Stimulated activated naive B cell treated with anti-CD40 and anti-IgM and Interleukin-4, amounts not matched to agents 10 μg/mL and 1 μg/mL and 100 μg/mL, for 72 hours (primary cell): ENCODE data around the gene SLC8A1.

Experiments used
- ATAC-seq, 2 donors: fragments of 150-1000 bp; cut with Tn5 transposase; replicated peaks; 2 replicates each; pipeline ENCODE4 v1.10.0; 2021; ENCODE audit warnings: moderate library complexity in 1 of 2
- DNase-seq: peaks from one replicate; pipeline ENCODE4 v3.0.0; 2021
- H3K27ac Mint-ChIP-seq: one replicate; pipeline ENCODE4 v1.8.0; 2022; ENCODE audit warnings: mild to moderate bottlenecking, mixed read lengths
- H3K27me3 Mint-ChIP-seq, 2 donors: one replicate each; pipeline ENCODE4 v1.8.0; 2022; ENCODE audit warnings: mixed read lengths in 2 of 2
- H3K36me3 Mint-ChIP-seq, 2 donors: one replicate each; pipeline ENCODE4 v1.8.0; 2022; ENCODE audit warnings: mixed read lengths in 2 of 2, mild to moderate bottlenecking in 1 of 2
- H3K4me1 Mint-ChIP-seq, 2 donors: one replicate each; pipeline ENCODE4 v1.8.0; 2022; ENCODE audit warnings: mixed read lengths in 2 of 2, mild to moderate bottlenecking in 1 of 2
- H3K4me3 Mint-ChIP-seq, 2 donors: one replicate each; pipeline ENCODE4 v1.8.0; 2022; ENCODE audit warnings: mild to moderate bottlenecking in 2 of 2, mixed read lengths in 2 of 2, moderate library complexity in 1 of 2
- H3K9me3 Mint-ChIP-seq, 2 donors: one replicate each; pipeline ENCODE4 v1.8.0; 2022; ENCODE audit warnings: mixed read lengths in 2 of 2, mild to moderate bottlenecking in 1 of 2

Gene SLC8A1

GRCh38 chr2:40138314-40138713, 313.6 kb downstream of the SLC8A1 start:
- DNase-seq (no peak), ATAC-seq (no peak)
- no peaks in the 10 kb centered on the region for H3K27me3 Mint-ChIP-seq
- H3K36me3 Mint-ChIP-seq: no peaks in the 10 kb centered on the region
- H3K4me3 Mint-ChIP-seq: no peak overlapping the region
- no peak overlapping the region for H3K27ac Mint-ChIP-seq
- no peaks in the 10 kb centered on the region for H3K9me3 Mint-ChIP-seq
- H3K4me1 Mint-ChIP-seq: no peaks in the 10 kb centered on the region

GRCh38 chr2:40131081-40131704, 320.7 kb downstream of the SLC8A1 start:
- H3K4me1 Mint-ChIP-seq: no peaks in the 10 kb centered on the region
- no peaks in the 10 kb centered on the region for H3K36me3 Mint-ChIP-seq
- no peaks in the 10 kb centered on the region for H3K27me3 Mint-ChIP-seq
- no peak overlapping the region for H3K4me3 Mint-ChIP-seq
- H3K27ac Mint-ChIP-seq: no peak overlapping the region
- no peak for ATAC-seq
- no peak for DNase-seq
- H3K9me3 Mint-ChIP-seq: no peaks in the 10 kb centered on the region

GRCh38 chr2:40130251-40130994, 321.5 kb downstream of the SLC8A1 start:
- no peaks in the 10 kb centered on the region for H3K36me3 Mint-ChIP-seq
- no peak overlapping the region for H3K27ac Mint-ChIP-seq
- no peak overlapping the region for H3K4me3 Mint-ChIP-seq
- ATAC-seq (no peak), DNase-seq (no peak)
- H3K27me3 Mint-ChIP-seq: no peaks in the 10 kb centered on the region
- no peaks in the 10 kb centered on the region for H3K9me3 Mint-ChIP-seq
- no peaks in the 10 kb centered on the region for H3K4me1 Mint-ChIP-seq

GRCh38 chr2:40129725-40130124, 322.2 kb downstream of the SLC8A1 start:
- no peaks in the 10 kb centered on the region for H3K9me3 Mint-ChIP-seq
- no peak overlapping the region for H3K27ac Mint-ChIP-seq
- no peak for DNase-seq
- no peaks in the 10 kb centered on the region for H3K36me3 Mint-ChIP-seq
- H3K4me3 Mint-ChIP-seq: no peak overlapping the region
- H3K4me1 Mint-ChIP-seq: no peaks in the 10 kb centered on the region
- ATAC-seq: no peak
- no peaks in the 10 kb centered on the region for H3K27me3 Mint-ChIP-seq

GRCh38 chr2:40128796-40129195, 323.1 kb downstream of the SLC8A1 start:
- Mint-ChIP-seq H3K4me1 (no peaks in the 10 kb centered on the region), H3K4me3 (no peak overlapping the region), H3K27me3 (no peaks in the 10 kb centered on the region), H3K27ac (no peak overlapping the region), H3K9me3 (no peaks in the 10 kb centered on the region), H3K36me3 (no peaks in the 10 kb centered on the region)
- DNase-seq: no peak
- ATAC-seq: no peak

GRCh38 chr2:40127890-40128557, 323.9 kb downstream of the SLC8A1 start:
- Mint-ChIP-seq H3K4me1 (no peaks in the 10 kb centered on the region), H3K27ac (no peak overlapping the region), H3K27me3 (no peaks in the 10 kb centered on the region), H3K4me3 (no peak overlapping the region), H3K9me3 (no peaks in the 10 kb centered on the region), H3K36me3 (no peaks in the 10 kb centered on the region)
- DNase-seq (no peak), ATAC-seq (no peak)

GRCh38 chr2:40127146-40127545, 324.7 kb downstream of the SLC8A1 start:
- H3K36me3 Mint-ChIP-seq: no peaks in the 10 kb centered on the region
- no peaks in the 10 kb centered on the region for H3K27me3 Mint-ChIP-seq
- no peaks in the 10 kb centered on the region for H3K9me3 Mint-ChIP-seq
- DNase-seq: no peak
- no peak for ATAC-seq
- H3K27ac Mint-ChIP-seq: no peak overlapping the region
- no peak overlapping the region for H3K4me3 Mint-ChIP-seq
- H3K4me1 Mint-ChIP-seq: no peaks in the 10 kb centered on the region

- H3K36me3 Mint-ChIP-seq: no peaks in the 10 kb centered on the region
- H3K27me3 Mint-ChIP-seq: no peaks in the 10 kb centered on the region
- DNase-seq (no peak), ATAC-seq (no peak)
- no peaks in the 10 kb centered on the region for H3K4me1 Mint-ChIP-seq
- H3K27ac Mint-ChIP-seq: no peak overlapping the region
- H3K4me3 Mint-ChIP-seq: no peak overlapping the region
- H3K9me3 Mint-ChIP-seq: no peaks in the 10 kb centered on the region
These were observed 325.9 kb downstream of the SLC8A1 start for GRCh38 chr2:40126006-40126405.

GRCh38 chr2:40123746-40124145, 328.1 kb downstream of the SLC8A1 start:
- no peaks in the 10 kb centered on the region for H3K36me3 Mint-ChIP-seq
- no peaks in the 10 kb centered on the region for H3K9me3 Mint-ChIP-seq
- no peaks in the 10 kb centered on the region for H3K27me3 Mint-ChIP-seq
- no peak overlapping the region for H3K4me3 Mint-ChIP-seq
- DNase-seq (no peak), ATAC-seq (no peak)
- no peak overlapping the region for H3K27ac Mint-ChIP-seq
- H3K4me1 Mint-ChIP-seq: no peaks in the 10 kb centered on the region

- ATAC-seq: no peak
- DNase-seq: no peak
- Mint-ChIP-seq H3K27ac (no peak overlapping the region), H3K9me3 (no peaks in the 10 kb centered on the region), H3K27me3 (no peaks in the 10 kb centered on the region), H3K36me3 (no peaks in the 10 kb centered on the region), H3K4me1 (no peaks in the 10 kb centered on the region), H3K4me3 (no peak overlapping the region)
These were observed 328.6 kb downstream of the SLC8A1 start for GRCh38 chr2:40123326-40123725.

- no peak overlapping the region for H3K27ac Mint-ChIP-seq
- H3K4me3 Mint-ChIP-seq: no peak overlapping the region
- H3K4me1 Mint-ChIP-seq: no peaks in the 10 kb centered on the region
- no peaks in the 10 kb centered on the region for H3K36me3 Mint-ChIP-seq
- ATAC-seq (no peak), DNase-seq (no peak)
- H3K27me3 Mint-ChIP-seq: no peaks in the 10 kb centered on the region
- H3K9me3 Mint-ChIP-seq: no peaks in the 10 kb centered on the region
These were observed 330.9 kb downstream of the SLC8A1 start for GRCh38 chr2:40120957-40121356.

GRCh38 chr2:40120026-40120425, 331.9 kb downstream of the SLC8A1 start:
- Mint-ChIP-seq H3K36me3 (no peaks in the 10 kb centered on the region), H3K4me3 (no peak overlapping the region), H3K27ac (no peak overlapping the region), H3K4me1 (no peaks in the 10 kb centered on the region), H3K9me3 (no peaks in the 10 kb centered on the region), H3K27me3 (no peaks in the 10 kb centered on the region)
- no peak for DNase-seq
- ATAC-seq: no peak

- Mint-ChIP-seq H3K4me1 (no peaks in the 10 kb centered on the region), H3K9me3 (no peaks in the 10 kb centered on the region), H3K36me3 (no peaks in the 10 kb centered on the region), H3K4me3 (no peak overlapping the region), H3K27ac (no peak overlapping the region), H3K27me3 (no peaks in the 10 kb centered on the region)
- DNase-seq (no peak), ATAC-seq (no peak)
These were observed 333.3 kb downstream of the SLC8A1 start for GRCh38 chr2:40118622-40119021.

GRCh38 chr2:40115894-40116293, 336.0 kb downstream of the SLC8A1 start:
- Mint-ChIP-seq H3K4me1 (no peaks in the 10 kb centered on the region), H3K27me3 (no peaks in the 10 kb centered on the region), H3K27ac (no peak overlapping the region), H3K9me3 (no peaks in the 10 kb centered on the region), H3K4me3 (no peak overlapping the region), H3K36me3 (no peaks in the 10 kb centered on the region)
- ATAC-seq (no peak), DNase-seq (no peak)

GRCh38 chr2:40115348-40115747, 336.5 kb downstream of the SLC8A1 start:
- H3K9me3 Mint-ChIP-seq: no peaks in the 10 kb centered on the region
- no peaks in the 10 kb centered on the region for H3K36me3 Mint-ChIP-seq
- no peak overlapping the region for H3K27ac Mint-ChIP-seq
- ATAC-seq: no peak
- H3K27me3 Mint-ChIP-seq: no peaks in the 10 kb centered on the region
- H3K4me1 Mint-ChIP-seq: no peaks in the 10 kb centered on the region
- DNase-seq: no peak
- no peak overlapping the region for H3K4me3 Mint-ChIP-seq
